ENCODE results near the gene NDUFAF5.
"Not testable (repeated sequence)": the region's sequence is repeated elsewhere in the genome, so short reads cannot be mapped to it uniquely, and the experiment has no call there.

NDUFAF5 gene

GRCh38 chr20:13784893-13785715 is at the start of gene NDUFAF5, which contains the start of gene ESF1:
Gene NDUFAF5 (plus strand): TSS chr20:13785028. CDS start chr20:13785069, 41 bp downstream.
Gene ESF1 (minus strand): TSS chr20:13784919. CDS start chr20:13783140, 1,779 bp downstream.
- peak; percentile 96 for DNase-seq (ENCODE audit: low spot score)

GRCh38 chr20:13735826-13736225 is 49.0 kb upstream of the NDUFAF5 start:
- DNase-seq (ENCODE audit: low spot score), result no peak

- DNase-seq (ENCODE audit: low spot score), result no peak
Measured at GRCh38 chr20:13736436-13737191, 48.2 kb upstream of the NDUFAF5 start.

GRCh38 chr20:13738187-13738586 is 46.6 kb upstream of the NDUFAF5 start:
- not testable (repeated sequence) for DNase-seq (ENCODE audit: low spot score)

GRCh38 chr20:13739731-13740649 is 44.8 kb upstream of the NDUFAF5 start:
- no peak for DNase-seq (ENCODE audit: low spot score)

- DNase-seq (ENCODE audit: low spot score), result no peak
Measured at GRCh38 chr20:13741879-13742278, 42.9 kb upstream of the NDUFAF5 start.

GRCh38 chr20:13744352-13744751 is 40.5 kb upstream of the NDUFAF5 start:
- no peak for DNase-seq (ENCODE audit: low spot score)

GRCh38 chr20:13745784-13746183 is 39.0 kb upstream of the NDUFAF5 start:
- no peak for DNase-seq (ENCODE audit: low spot score)

- no peak for DNase-seq (ENCODE audit: low spot score)
Measured at GRCh38 chr20:13749811-13750210, 35.0 kb upstream of the NDUFAF5 start.

- no peak for DNase-seq (ENCODE audit: low spot score)
Measured at GRCh38 chr20:13753436-13754036, 31.3 kb upstream of the NDUFAF5 start.

- DNase-seq (ENCODE audit: low spot score), result no peak
Measured at GRCh38 chr20:13755809-13756208, 29.0 kb upstream of the NDUFAF5 start.

GRCh38 chr20:13756551-13756950 is 28.3 kb upstream of the NDUFAF5 start:
- no peak for DNase-seq (ENCODE audit: low spot score)

- no peak for DNase-seq (ENCODE audit: low spot score)
Measured at GRCh38 chr20:13758884-13759283, 25.9 kb upstream of the NDUFAF5 start.

GRCh38 chr20:13760451-13760946 is 24.3 kb upstream of the NDUFAF5 start:
- DNase-seq (ENCODE audit: low spot score), result not testable (repeated sequence)

- no peak for DNase-seq (ENCODE audit: low spot score)
Measured at GRCh38 chr20:13765299-13765698, 19.5 kb upstream of the NDUFAF5 start.

GRCh38 chr20:13765868-13766416 is 18.9 kb upstream of the NDUFAF5 start:
- DNase-seq (ENCODE audit: low spot score), result no peak

- no peak for DNase-seq (ENCODE audit: low spot score)
Measured at GRCh38 chr20:13770141-13770540, 14.7 kb upstream of the NDUFAF5 start.

GRCh38 chr20:13771853-13772453 is 12.9 kb upstream of the NDUFAF5 start:
- DNase-seq (ENCODE audit: low spot score), result no peak

GRCh38 chr20:13772529-13772928 is 12.3 kb upstream of the NDUFAF5 start:
- DNase-seq (ENCODE audit: low spot score), result no peak

GRCh38 chr20:13775867-13776266 is 9.0 kb upstream of the NDUFAF5 start:
- DNase-seq (ENCODE audit: low spot score), result no peak

- no peak for DNase-seq (ENCODE audit: low spot score)
Measured at GRCh38 chr20:13777171-13777601, 7.6 kb upstream of the NDUFAF5 start.

All from putamen (tissue), 1 donor.